Heart left ventricle (tissue), 16 donors: ENCODE measurements around the gene DIS3L2. TPM values are rescaled to one million over a fixed set of nuclear protein-coding genes. Genes with fewer than 3 reads are reported as not detected.
"Not testable (repeated sequence)": the region's sequence is repeated elsewhere in the genome, so short reads cannot be mapped to it uniquely, and the experiment has no call there.

Experiments
- ATAC-seq, 4 donors: fragments of 200-7000 bp; cut with Tn5 transposase; one replicate each; pipeline ENCODE4 v1.9.1; 2020 to 2022; ENCODE audit warnings: moderate library complexity in 4 of 4, mild to moderate bottlenecking in 3 of 4, moderate number of reproducible peaks in 1 of 4
- DNase-seq, 5 donors: peaks; one replicate each; pipeline ENCODE4 v3.0.0-alpha.2; 2020
- H3K27ac ChIP-seq, 12 donors: fragments of 200-600 bp; sonication (generic) in 4 of 12; one replicate each; pipeline versions ENCODE4 v1.5.0 to v1.8.0; 2016 to 2022; ENCODE audit warnings: mild to moderate bottlenecking in 2 of 12
- H3K27me3 ChIP-seq, 9 donors: fragments of 200-600 bp; sonication (generic) in 2 of 9; one replicate each; pipeline versions ENCODE4 v1.5.1 to v1.8.0; 2016 to 2022; ENCODE audit warnings: mild to moderate bottlenecking in 3 of 9
- H3K36me3 ChIP-seq, 9 donors: fragments of 200-600 bp; sonication (generic) in 2 of 9; one replicate each; pipeline versions ENCODE4 v1.5.0 to v1.8.0; 2018 to 2022; ENCODE audit warnings: mild to moderate bottlenecking in 2 of 9
- H3K4me1 ChIP-seq, 12 donors: fragments of 200-600 bp; sonication (generic) in 4 of 12; one replicate each; pipeline versions ENCODE4 v1.5.0 to v1.8.0; 2016 to 2022; ENCODE audit warnings: mild to moderate bottlenecking in 3 of 12
- H3K4me3 ChIP-seq, 12 donors: fragments of 200-600 bp; sonication (generic) in 4 of 12; one replicate each; pipeline versions ENCODE4 v1.5.0 to v1.8.0; 2017 to 2022; ENCODE audit warnings: mild to moderate bottlenecking in 9 of 12, moderate library complexity in 4 of 12
- H3K9me3 ChIP-seq, 12 donors: fragments of 200-600 bp; sonication (generic) in 4 of 12; one replicate each; pipeline versions ENCODE4 v1.5.0 to v1.8.0; 2016 to 2022; ENCODE audit warnings: mild to moderate bottlenecking in 1 of 12
- CTCF ChIP-seq, 12 donors: fragments of 200-600 bp; sonication (generic) in 4 of 12; IDR thresholded peaks; one replicate each; pipeline versions ENCODE4 v1.5.0 to v1.8.0; 2018 to 2022; ENCODE audit warnings: antibody characterized with exemption in 12 of 12, mild to moderate bottlenecking in 5 of 12
- POLR2A ChIP-seq, 2 donors: fragments of 450-650 bp; IDR thresholded peaks; one replicate each; pipeline ENCODE4 v1.6.1; 2017; ENCODE audit warnings: antibody characterized with exemption in 2 of 2, mild to moderate bottlenecking in 2 of 2, moderate library complexity in 2 of 2
- WGBS, 4 donors: extraction: QIAGEN DNeasy Blood & Tissue Kit in 2 of 4; methylation state at CpG; one replicate each; pipeline versions ENCODE4 v1.1.5 to v1.1.7; 2013 to 2018; 5-methylcytosine and 5-hydroxymethylcytosine counted together
- intact Hi-C, 10 donors: fragments of 100-400 bp; cut with DNase I; formaldehyde crosslinking; loops; one replicate each; pipeline versions ENCODE4 v1.11.1 to v1.14.2; 2022
- polyA plus RNA-seq, 2 donors: library from polyadenylated mRNA; stranded (reverse); fragments of 200-250 nt; gene quantifications; one replicate each; pipeline ENCODE4 v1.2.3, GENCODE V29; 2013
- total RNA-seq, 9 donors: library from RNA; depleted of rRNA in 2 of 9; stranded (reverse); fragments of >200 nt in 2 of 9; fragmentation: NEBNext Ultra II Directional in 3 of 9; extraction: Animal tissue kit (Norgen Biotek cat#: 25700) in 3 of 9; gene quantifications; one replicate each; pipeline versions ENCODE4 v1.1.0 to v1.2.4, GENCODE V29; 2016 to 2023
- donor health status: ischemic (EF 13 %, LVEDD 7.1; RV severe dilation, severe dysfunction).
- donor health status: healthy with polysubstance abuse.
- donor health status: DM: no; HTN: yes; CAD: no.
- donor health status: DM: no; HTN: no; CAD: no.
- donor health status: ischemic (EF 25% LVEDD 6.9; RV normal size, moderate dysfunction).
- donor health status: ischemic (EF 25% LVEDD 5.7; RV mildly dilated, moderate dysfunction).
- donor health status: healthy.
- donor health status: DM: yes; HTN: yes; CAD: no.
- donor health status: ischemic (EF 35%, LVEDD 5.7; RV mildly dilated, moderate dysfunction).
- donor health status: nonischemic (EF 11% LVEDD 7.7; RV severe dilation, severe dysfunction).
- donor health status: DM: yes; HTN: yes; CAD: no.
- donor health status: PGD.
- donor health status: ischemic (EF 29% LVEDD 5.4; RV normal size, mild dysfunction).
- donor health status: nonischemic (EF 23%, LVEDD 6.1; RV moderate dilation, normal function).

DIS3L2 gene
- total and polyA plus RNA-seq, 11 donors: 12.4 to 27.3 (median 21.8) TPM

DNA sequence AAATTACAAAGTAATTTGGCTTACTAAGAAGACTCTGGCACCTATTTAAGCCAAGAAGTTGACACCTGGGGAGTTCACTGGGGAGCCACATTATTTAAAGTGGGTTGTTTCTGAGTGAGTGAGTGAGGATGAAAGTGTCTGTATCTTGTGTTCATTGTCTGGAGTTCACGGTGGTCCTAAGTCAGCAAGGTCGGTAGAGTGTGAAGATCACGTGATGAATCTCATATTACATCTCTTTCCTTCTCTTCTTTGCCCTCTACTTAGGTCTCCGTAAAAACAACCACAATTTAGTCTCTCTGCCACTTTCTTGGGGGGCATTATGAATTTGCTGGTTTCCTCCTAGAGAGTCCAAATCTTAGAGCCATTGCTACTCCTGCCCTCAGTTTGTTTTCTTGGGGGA is 67.8 kb downstream of the DIS3L2 start:
- 69 to 89% (median 74%) methylated on average over 4 of the region's 4 CpGs for WGBS, 4 donors
- intact Hi-C loops: loop anchor here in 1 of 10 donors (5.0 kb wide), 1 partner anchor 97 kb away; no protein-coding TSS in a partner anchor
- Histone ChIP-seq H3K36me3 (peaks cover 0 to 37% (median 15%) of the 10 kb centered on the region in 9 donors), H3K4me1 (peaks cover 0 to 19% (median 10%) of the 10 kb centered on the region in 12 donors), H3K9me3 (peaks cover 0 to 3% (median 0%) of the 10 kb centered on the region in 12 donors), H3K4me3 (no peak overlapping the region), H3K27ac (peak overlapping the region in 1 of 12 donors; percentile 25), H3K27me3 (no peaks in the 10 kb centered on the region)
- no peak for TF ChIP-seq CTCF (IDR thresholded peaks at IDR 0.05)
- no peak for TF ChIP-seq POLR2A (IDR thresholded peaks at IDR 0.05)
- ATAC-seq (no peak), DNase-seq (no peak)

GRCh38 chr2:232030229-232030628 is 68.7 kb downstream of the DIS3L2 start:
- intact Hi-C loops: no loop called here
- no peak for TF ChIP-seq POLR2A (IDR thresholded peaks at IDR 0.05)
- peak in 5 of 12 donors; percentile 8 to 30 (median 25) for TF ChIP-seq CTCF (IDR thresholded peaks at IDR 0.05)
- WGBS, 4 donors: 96 to 100% (median 97%) methylated on average over 2 of the region's 2 CpGs
- no peak overlapping the region for H3K4me3 ChIP-seq
- H3K27me3 ChIP-seq: no peaks in the 10 kb centered on the region
- DNase-seq (no peak), ATAC-seq (no peak)
- no peak overlapping the region for H3K27ac ChIP-seq
- peaks cover 0 to 28% (median 7%) of the 10 kb centered on the region in 9 donors for H3K36me3 ChIP-seq
- peaks cover 0 to 19% (median 10%) of the 10 kb centered on the region in 12 donors for H3K4me1 ChIP-seq
- H3K9me3 ChIP-seq: peaks cover 0 to 7% (median 0%) of the 10 kb centered on the region in 12 donors

DNA sequence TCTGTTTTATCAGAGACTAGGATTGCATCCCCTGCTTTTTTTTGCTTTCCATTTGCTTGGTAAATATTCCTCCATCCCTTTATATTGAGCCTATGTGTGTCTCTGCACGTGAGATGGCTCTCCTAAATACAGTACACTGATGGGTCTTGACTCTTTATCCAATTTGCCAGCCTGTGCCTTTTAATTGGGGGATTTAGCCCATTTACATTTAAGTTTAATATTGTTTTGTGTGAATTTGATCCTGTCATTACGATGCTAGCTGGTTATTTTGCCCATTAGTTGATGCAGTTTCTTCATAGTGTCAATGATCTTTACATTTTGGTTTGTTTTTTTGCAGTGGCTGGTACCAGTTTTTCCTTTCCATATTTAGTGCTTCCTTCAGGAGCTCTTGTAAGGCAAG is 73.8 kb downstream of the DIS3L2 start:
- H3K27ac ChIP-seq, ATAC-seq, H3K4me3 ChIP-seq, DNase-seq, H3K27me3 ChIP-seq, H3K4me1 ChIP-seq, intact Hi-C loops: not testable (repeated sequence)
- 97 to 99% (median 98%) methylated on average over 2 of the region's 2 CpGs for WGBS, 4 donors
- H3K9me3 ChIP-seq: peaks cover 0 to 19% (median 0%) of the 10 kb centered on the region in 12 donors
- H3K36me3 ChIP-seq: peaks cover 0 to 25% (median under 1%) of the 10 kb centered on the region in 9 donors

- WGBS, 4 donors: 99 to 100% (median 100%) methylated on average over 4 of the region's 4 CpGs
Measured at GRCh38 chr2:232036876-232037275, 75.4 kb downstream of the DIS3L2 start.

DNA sequence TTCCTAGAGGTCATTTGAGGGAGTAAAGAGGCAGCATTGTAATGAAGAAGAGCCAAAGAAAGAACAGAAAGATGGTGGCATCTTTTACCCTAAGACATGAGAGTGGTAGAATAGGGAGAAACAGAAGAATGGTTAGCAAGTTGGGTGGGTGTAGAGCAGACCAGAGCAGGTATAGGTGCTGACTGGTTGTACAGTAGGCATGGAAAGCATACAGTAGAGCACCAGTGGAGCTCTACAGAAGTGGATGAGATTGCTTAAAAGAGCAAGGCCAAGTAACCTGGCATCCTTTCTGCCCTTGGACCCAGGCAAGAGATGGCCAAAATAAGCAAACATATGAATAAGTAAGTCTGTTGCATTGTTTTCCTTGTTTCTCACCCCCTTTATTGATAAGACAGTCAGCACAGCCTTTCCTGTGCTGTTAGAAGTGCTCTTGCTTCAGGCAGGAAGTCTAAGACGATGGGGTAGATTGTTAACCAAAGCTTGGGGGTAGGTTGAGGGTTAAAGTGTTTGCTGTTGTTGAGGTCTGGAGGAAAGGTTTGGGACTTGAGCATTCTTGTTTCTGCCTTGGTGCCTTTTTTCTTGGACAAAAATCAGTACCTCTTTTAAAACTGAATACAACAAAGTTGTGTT is 76.9 kb downstream of the DIS3L2 start:
- H3K4me3 ChIP-seq: no peak overlapping the region
- intact Hi-C loops: no loop called here
- H3K27me3 ChIP-seq: no peaks in the 10 kb centered on the region
- peaks cover 0 to 19% (median 0%) of the 10 kb centered on the region in 12 donors for H3K9me3 ChIP-seq
- peaks cover 0 to 8% (median 0%) of the 10 kb centered on the region in 12 donors for H3K4me1 ChIP-seq
- 67 to 74% (median 70%) methylated on average over 1 of the region's 1 CpG for WGBS, 4 donors
- DNase-seq (no peak), ATAC-seq (no peak)
- TF ChIP-seq CTCF (IDR thresholded peaks at IDR 0.05): no peak
- no peak for TF ChIP-seq POLR2A (IDR thresholded peaks at IDR 0.05)
- peaks cover 0 to 14% (median 0%) of the 10 kb centered on the region in 9 donors for H3K36me3 ChIP-seq
- H3K27ac ChIP-seq: no peak overlapping the region

More at GRCh38 chr2:232036876-232037275, 75.4 kb downstream of the DIS3L2 start:
- H3K27ac ChIP-seq, DNase-seq, H3K4me3 ChIP-seq, ATAC-seq, H3K4me1 ChIP-seq, intact Hi-C loops, H3K27me3 ChIP-seq: not testable (repeated sequence)
- peaks cover 0 to 19% (median 0%) of the 10 kb centered on the region in 9 donors for H3K36me3 ChIP-seq
- H3K9me3 ChIP-seq: peaks cover 0 to 19% (median 0%) of the 10 kb centered on the region in 12 donors
